ENCODE measurements around the gene CD8B.
"Not testable (repeated sequence)": the region's sequence is repeated elsewhere in the genome, so short reads cannot be mapped to it uniquely, and the experiment has no call there.

CD8B gene

DNA sequence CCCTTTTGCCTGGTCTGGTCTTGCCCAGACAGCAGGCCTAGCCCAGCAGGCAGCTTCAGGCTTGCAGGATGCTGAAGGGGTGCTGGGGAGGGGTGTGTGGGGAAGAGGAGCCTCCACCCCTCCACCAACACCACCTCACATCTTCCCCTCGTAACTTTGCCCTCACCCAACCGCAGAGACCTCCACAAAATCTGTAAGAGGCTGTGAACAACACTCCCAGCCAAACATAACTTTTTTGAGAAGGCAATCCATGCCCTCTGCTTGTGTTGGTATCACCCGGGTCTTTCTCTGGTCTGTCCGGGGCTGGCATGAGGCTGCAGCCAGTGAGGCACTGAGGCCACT lies 26.2 kb downstream of the CD8B start:
- not testable (repeated sequence) for DNase-seq

DNA sequence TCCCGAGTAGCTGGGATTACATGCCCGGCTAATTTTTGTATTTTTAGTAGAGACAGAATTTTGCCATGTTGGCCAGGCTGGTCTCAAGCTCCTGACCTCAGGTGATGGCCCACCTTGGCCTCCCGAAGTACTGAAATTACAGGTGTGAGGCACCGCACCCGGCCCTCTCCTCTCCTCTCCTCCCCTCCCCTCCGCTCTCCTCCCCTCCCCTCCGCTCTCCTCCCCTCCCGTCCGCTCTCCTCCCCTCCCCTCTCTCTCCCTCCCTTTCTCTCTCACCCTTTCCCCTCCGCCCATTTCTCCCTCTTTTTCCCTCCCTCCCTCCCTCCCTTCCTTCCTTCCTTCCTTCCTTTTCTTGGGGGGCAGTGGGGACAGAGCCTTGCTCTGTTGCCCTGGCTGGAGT lies 28.4 kb downstream of the CD8B start:
- no peak for DNase-seq

DNA sequence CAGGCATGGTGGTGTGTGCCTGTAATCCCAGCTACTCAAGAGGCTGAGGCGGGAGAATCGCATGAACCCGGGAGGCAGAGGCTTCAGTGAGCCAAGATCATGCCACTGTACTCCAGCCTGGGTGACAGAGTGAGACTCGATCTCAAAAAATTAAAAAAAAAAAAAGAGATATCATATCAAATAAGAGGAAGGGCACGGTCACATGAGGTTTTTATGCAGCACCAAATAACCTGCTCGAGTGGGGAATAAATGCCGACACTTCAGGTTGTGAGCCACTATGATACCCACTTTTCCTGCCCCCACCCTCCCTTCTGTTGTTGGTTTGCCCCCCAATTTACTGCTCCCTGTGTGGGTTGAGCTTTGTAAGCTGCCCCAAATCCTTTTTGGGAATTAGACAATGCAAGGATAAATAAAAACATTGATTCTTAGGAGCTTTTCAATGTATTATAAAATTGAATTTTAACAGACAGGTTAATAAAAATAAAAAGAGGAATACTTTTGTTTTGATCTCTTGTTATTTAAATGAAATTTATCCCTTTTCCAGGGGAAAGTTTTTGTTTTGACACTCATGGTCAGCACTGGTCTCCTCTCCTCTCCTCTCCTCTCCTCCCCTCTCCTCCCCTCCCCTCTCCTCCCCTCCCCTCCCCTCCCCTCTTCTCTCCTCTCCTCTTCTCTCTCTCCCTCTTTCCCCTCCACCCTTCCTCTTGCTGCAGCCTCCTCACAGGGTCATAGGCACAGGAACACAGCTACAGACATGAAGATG lies 29.2 kb downstream of the CD8B start:
- DNase-seq = no peak

DNA sequence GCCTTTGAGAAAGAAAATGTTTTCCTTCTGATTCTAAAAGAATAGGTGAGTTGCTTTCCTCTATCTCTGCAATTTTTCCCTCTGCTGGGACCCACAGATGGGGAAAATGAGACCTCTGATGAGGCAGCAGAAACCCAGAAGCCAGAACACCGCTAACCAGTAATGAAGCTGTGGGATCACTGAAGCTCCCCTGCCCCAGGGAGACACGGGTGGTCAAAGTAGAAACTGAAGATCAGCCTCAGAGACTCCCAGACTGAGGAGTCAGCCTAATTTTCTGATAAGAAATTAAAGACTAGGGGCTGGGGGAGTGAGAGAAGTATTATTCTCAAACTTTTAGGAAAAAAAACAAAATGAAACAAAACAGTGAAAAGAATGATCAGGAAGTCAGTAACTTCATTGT lies 30.1 kb downstream of the CD8B start:
- no peak for DNase-seq

DNA sequence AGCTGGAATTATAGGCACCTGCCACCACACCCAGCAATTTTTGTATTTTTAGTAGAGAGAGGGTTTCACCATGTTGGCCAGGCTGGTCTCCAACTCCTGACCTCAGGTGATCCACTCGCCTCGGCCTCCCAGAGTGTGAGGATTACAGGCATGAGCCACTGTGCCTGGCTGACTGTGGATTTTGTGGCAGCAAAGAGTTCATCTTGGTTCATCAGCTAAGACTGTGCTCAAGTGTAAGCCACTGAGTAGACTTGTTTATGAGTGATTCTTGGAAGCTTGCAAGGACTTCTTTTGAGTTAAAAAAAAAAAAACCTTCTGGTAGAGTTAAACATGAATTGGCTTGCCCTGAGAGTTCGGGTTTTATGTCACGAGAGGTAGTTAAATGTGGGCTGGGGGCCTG lies 34.7 kb downstream of the CD8B start:
- DNase-seq = no peak

DNA sequence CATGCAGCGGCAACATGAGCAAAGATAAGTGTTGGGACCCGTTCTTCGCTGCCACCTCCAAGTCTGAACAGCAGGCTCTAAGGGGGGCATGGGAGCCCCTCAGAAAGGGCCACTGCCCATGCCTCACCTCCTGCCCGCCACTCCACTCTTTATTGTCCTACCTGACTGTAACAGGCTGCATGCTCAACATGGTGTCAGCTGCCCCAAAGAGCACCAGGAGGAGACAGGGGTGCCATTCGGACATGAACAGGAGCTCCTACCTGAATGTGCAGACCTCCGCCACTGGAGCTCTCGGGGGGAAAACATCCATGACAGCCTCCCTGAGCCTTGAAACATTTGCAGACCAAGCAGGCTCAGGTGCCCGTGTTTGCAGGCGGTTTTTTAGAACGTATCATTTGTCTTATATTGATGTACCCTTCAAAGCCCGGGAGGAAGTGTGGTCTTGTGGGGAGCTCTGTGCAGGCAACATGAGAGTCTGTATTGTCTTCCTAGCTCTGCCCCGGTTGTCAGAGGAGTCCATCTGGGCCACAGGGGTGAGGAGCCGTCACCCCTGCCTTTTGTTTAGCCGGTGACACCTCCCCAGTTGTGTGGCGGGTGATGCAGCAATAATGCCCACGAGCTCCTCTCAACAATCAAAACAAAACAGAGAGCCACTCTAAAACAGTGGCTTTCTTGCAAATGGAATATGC lies 35.8 kb downstream of the CD8B start:
- DNase-seq = peak in 5 of 6 experiments; percentile 4 to 54 (median 42)

DNA sequence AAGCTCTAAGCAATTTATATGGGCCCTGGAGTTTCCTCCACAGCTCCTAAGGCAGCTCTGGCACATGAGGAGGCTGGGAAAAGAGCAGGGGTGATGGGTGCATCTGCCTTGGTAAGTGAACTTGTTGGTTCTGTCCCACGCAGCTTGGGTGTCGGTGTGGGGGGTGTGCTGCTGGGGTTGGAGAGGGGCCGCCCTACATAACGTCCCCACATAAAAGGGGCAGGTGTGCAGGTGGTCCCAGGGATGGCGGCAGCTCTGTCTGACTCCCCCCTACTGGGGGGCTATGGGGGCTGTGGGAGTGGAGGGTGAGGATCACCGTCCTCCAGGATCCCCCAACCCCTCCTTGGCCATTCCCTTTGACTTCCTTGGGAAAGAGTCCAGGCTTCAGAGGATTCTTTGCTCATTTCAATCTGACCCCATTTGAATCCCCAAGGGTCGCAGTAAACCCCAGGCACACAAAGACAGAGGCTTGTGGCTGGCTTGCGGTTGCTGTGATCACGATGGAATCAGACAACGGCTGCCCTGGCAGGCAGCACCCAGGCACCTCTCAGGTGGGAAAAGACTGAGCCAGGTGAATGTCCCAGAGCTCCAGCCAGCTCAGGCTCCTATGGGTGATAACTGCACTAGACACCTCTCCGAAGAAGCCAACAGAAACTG lies 36.5 kb downstream of the CD8B start:
- no peak for DNase-seq

DNA sequence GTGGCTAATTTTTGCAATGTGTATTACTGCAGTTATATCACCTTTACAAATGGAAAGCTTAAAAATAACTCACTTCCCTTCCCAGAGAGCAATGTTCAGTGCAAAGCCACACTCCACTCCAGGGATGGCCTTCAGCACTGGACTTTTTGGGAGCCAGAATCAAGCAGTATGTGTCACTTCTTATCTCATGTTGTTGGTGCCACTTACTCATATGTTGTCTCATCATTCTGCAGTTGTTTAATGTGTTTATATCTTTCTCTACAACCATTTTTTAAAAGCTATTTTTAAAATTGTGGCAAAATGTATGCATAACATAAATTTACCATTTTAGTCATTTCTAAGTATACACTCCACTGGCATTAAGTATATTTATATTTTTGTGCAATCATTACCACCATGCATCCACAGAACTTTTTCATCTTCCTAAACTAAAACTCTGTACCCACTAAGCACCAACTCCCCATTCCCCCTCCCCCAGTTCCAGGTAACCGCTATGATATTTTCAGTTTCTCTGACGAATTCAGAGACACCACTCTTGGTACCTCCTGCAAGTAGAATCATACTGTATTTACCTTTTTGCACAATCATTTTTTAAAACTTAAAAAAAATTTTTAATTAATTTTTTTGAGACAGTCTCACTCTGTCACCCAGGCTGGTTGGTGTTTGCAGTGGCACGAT lies 38.9 kb downstream of the CD8B start:
- no peak for DNase-seq

DNA sequence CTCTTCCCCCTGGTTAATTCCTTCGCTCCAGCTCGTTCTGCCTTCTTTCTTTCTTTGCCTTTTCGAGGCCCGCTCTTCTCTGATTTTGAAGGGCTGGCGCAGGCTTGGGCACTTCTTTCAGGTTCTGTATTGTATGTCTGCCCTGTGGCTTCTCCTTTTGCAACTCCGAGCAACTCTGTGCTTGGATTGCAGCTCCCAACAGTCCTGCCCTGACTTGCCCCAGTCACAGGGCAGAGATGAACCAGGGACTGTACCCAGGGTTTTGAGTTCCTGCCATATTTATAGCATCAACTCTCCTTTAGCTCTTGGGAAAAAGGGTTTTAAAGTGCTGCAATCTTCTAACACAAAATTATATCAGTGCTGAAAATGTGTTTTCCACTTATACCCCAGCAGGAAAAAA lies 39.8 kb downstream of the CD8B start:
- DNase-seq = no peak

DNA sequence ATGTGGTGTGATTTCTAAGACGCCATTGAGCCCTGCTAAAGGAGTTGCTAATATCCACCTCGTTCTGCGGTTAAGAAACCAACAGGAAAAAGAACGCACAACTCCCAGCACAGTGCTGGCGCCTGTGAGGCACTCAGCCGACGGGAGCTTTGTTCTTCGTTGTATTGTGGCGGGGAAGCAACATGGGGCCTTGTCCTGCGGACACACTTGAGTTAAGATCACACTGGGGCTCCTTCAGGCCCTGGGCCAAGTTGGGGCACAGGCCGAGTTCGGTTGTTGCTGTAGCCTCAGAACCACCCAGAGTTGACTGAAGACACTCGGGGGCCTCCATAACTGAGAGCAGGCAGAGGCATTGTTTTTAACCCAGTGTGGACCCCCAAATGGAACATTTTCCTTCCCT lies 40.4 kb downstream of the CD8B start:
- DNase-seq = no peak

DNA sequence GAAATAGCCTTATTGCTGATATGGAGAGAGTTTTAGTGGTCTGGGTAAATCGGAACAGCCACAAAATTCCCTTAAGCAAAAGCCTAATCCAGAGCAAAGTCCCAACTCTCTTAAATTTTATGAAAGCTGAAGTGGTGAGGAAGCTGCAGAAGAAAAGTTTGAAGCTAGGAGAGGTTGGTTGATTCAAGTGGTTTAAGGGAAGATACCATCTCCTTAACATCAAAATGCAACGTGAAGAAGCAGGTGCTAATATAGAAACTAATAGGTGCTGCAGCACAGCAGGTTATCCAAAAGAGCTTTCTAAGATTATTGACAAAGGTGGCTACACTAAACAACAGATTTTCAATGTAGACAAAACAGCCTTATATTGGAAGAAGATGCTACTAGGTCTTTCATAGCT lies 42.7 kb downstream of the CD8B start:
- no peak for DNase-seq

DNA sequence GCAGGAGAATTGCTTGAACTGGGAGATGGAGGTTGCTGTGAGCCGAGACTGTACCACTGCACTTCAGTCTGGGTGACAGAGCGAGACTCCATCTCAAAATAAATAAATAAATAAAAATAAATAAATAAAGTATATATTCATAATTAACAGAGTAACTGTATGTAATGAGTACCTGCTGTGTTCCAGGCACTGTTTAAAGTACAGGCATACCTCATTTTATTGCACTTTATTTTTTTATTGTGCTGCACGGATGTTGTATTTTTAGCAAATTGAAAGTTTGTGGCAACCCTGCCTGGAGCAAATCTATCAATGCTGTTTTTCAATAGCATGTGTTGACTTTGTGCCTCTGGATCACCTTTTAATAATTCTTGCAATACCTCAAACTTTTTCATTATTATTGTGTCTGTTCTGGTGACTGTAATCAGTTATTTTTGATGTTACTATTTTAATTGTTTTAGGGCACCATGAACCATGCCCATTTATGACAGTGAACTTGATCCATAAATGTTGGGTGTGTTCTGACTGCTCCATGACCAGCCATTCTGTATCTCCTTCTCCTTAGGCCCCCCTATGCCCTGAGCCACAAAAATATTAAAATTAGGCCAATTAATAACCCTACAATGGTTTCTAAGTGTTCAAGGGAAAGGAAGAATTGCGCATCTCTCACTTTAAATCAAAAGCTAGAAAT lies 43.4 kb downstream of the CD8B start:
- DNase-seq = no peak

DNA sequence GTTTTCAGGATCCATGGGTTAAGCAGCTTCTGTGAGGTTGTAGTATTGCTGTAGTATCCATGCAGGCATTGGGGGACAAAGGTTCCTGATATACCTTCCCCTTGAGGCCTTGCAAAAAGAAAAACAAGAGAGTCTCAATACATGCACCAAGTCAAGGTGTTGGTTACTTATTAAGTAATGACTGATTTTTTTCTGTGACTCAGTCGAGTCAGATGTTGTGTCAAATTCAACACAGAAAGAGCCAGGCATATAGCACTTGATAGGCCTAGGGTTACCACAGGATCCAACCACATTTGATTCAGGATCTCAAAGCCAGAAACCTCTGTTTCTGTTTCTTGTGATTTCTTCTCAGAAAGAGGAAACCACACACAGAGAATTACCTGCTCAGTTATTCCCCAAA lies 46.1 kb downstream of the CD8B start:
- no peak for DNase-seq

DNA sequence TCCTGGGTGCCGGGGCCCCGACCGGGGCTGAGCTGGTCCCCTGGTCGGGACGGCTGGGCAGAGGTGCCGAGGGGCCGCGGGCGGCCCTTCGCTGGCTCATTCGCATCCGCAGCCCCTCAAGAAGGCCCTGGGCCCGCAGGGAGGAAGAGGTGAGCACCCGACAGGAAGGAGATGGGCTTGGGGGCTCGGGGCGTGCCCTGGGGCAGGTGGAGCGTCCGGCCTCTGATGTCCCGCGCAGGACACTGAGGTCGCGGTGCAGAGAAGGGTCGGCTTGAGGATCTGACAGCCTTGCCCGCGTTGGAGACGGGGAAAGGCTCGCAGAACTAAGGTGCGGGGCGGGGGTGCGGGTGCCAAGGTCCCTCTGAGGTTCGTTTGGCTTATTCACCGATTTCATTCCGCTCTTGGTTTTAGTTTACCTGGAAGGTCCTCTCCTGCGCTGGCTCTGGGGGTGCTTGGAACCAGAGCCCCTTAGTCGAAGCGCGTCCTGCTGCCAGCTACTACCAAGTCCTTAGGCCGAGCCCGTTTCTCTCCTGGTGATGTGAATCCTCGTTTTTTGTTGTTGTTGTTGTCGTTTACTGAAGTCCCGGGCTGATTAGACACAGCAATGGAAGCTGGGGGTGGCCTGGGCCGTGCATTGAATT lies 52.1 kb downstream of the CD8B start:
- peak in 1 of 6 experiments; percentile 21 for DNase-seq

DNA sequence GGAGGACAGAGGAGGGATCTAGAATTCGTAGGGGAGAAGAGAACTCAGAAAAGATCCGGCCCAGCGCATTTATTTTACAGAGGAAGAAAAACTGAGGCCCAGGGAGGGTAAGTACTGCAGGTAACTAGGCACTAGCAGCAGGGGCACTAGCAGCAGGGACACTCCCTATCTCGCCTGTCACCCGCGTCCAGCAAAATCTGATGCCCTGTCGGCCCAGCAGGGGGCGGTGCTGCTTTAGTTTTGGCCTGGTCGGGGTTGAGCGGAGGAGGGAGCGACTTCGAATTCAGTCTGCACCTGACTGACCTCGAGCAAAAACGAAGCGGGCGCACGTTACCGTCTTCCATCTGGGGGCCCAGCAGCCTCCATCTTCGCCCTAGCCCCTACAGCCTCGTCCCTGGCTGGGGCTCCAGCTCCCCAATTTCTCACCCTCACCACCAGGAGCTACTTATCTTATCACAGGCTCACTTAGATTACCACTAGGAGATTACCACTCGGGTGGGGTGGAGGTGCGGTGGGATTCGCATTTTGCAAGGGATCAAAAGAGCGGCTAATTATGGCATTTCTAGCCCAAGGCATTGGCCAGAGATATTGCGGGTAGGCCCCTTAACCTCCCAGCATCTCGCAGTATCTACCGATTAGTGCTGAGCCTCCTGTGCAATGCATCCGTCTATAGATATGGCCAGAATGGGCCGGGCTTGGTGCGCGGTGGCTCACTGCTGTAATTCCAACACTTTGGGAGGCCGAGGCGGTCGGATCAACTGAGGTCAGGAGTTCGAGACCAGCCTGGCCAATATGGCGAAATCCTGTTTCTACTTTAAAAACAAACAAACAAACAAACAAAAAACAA lies 53.1 kb downstream of the CD8B start:
- DNase-seq = peak; percentile 75 to 92 (median 84)

DNA sequence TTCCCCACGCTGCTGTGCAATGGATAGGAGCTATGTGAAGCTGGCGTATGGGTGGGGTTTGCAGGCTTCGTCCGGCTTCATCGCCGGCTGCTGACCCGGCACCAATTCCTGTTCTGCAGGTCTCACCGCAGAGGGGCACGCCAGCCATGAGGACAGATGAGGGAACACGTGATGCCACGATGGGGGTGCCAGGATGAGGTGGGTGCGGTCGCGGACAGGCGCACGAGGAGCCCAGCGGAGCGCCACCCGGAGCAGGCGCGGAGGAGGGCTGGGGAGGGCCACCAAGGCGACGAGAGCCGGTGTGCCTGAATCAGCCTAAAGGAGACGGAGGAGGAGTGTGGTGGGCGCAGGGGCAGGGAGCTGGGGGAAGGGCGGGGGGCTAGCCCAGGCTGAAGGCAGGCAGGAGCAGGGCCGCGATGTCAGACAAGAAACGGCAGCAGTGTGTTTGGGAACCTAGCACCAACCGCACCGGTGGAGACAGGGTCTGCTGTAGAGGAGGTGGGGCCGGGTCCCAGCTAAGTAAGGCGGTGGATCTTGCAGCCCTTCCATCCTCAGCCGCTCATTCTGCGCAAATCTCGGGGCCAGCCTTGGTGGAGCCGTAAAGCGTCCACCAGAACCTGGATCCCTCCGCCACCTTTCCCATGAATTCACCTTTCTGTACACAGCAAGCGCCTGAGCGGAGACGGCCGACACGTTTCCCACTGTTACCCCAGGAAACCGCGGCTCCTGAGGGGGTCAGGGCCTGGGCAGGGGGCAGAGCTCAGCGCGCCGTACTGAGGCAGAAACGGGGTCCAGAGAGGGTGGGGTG lies 54.0 kb downstream of the CD8B start:
- DNase-seq = peak in 3 of 6 experiments; percentile 9 to 49 (median 35)

DNA sequence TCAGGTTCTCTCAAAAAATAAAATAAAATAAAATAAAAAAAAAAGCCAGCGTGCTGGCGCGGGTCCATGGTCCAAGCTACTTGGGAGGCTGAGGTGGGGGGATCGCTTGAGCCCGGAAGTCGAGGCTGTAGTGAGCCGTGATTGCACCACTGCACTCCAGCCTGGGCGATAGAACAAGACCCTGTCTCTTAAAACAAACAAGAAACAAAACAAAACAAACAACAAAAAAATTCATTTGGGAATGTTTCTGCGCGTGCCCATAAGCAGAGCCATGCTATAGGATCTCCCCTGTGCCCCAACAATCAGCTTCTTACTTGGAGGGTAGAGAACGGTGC lies 54.6 kb downstream of the CD8B start:
- no peak for DNase-seq

DNA sequence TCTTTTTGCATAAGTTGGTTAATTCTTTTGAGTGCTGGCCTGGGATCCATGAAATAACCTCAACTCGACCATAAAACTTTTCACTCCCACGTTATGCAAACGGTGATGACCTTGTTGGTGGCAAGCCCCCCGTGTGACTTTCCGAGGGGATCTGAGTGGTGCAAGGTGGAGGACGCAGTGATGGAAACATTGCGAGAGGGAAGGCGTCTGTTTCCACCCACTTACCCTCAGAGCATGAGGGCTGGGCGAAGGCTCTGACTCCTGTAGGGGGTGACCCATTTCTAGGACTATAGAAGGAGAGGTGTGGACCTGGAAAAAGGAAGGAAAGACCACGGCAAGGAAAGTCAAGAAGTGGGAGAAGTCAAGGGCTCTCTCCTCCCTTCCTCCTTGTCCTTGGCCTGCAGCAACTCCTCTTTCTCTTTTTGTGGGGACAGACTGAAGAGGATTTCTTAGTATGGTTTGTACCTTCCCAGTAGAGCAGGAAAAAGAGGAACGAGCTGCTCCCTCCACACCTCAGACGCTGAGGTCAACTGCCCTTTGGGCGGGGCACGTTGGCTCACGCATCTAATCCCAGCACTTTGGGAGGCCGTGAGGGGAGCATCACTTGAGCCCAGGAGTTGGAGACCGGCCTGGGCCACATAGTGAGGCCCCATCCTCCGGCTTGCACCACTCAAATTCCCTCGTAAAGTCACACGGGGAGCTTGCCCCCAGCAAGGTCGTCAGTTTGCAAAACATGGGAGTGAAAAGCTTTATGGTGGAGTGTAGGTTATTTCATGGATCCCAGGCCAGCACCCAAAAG lies 55.4 kb downstream of the CD8B start:
- no peak for DNase-seq

DNA sequence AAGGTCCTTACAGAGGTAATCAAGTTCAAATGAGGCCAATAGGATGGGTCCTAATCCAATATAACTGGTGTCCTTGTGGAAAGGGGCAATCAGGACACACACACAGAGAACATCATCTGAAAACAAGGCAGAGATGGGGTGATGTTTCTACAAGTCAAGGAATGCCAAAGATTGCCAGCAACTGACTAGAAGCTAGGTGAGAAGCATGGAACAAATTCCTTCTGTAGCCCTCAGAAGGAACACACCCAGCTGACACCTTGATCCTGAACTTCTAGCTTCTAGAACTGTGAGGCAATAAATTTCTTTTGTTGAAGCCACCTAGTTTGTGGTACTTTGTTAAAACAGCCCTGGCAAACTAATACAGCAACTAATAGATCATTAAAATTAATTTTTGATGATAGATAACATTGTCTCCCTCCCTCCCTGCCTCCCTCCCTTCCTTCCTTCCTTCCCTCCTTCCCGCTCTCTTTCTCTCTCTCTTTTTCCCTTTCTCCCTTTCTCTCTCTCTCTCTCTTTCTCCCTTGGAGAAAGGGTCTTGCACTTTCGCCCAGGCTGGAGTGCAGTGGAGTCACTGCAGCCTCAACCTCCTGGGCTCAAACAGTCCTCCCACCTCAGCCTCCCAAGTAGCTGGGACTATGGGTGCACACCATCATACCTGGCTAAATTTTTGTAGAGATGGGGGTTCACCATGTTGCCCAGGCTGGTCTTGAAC lies 60.7 kb downstream of the CD8B start:
- DNase-seq = no peak

All from stimulated activated naive CD4-positive, alpha-beta T cell (primary cell).